ENCODE results near the gene MX2.

Gene MX2

DNA sequence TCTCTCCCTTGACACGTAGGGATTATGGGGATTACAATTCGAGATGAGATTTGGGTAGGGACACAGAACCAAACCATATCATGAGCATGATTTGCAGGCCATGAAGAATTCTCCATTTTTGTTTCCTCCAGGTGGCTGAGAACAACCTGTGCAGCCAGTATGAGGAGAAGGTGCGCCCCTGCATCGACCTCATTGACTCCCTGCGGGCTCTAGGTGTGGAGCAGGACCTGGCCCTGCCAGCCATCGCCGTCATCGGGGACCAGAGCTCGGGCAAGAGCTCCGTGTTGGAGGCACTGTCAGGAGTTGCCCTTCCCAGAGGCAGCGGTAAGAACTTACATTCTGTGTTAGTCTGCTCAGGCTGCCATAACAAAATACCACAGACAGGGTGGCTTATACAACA is 73.9 kb downstream of the MX2 start:
- TF ChIP-seq CTCF (conservative IDR thresholded peaks at IDR 0.05; ENCODE audit: low read depth, low read length): no peak
- H3K4me3 ChIP-seq (ENCODE audit: low read length): no peak overlapping the region
- DNase-seq (ENCODE audit: low read depth): no peak

DNA sequence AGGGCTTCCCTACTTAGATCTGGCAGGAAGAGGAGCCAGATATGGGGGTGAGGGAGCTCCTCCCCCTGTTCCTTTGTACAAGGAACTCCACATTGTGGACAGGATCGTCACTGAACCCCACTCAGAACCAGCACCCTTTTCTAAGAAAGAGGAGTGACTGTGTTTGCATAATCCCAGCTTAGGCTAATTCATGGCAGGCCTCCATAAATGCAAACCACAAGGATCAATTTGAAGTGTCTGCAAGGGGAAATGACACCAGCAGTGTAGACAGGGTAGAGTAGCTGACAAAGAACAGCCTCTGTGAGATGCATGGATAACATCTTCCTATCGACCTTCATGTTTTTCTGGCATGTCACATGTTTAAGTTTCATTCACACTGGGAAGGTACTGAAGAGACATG is 75.9 kb downstream of the MX2 start:
- no peak overlapping the region for H3K4me3 ChIP-seq (ENCODE audit: low read length)
- DNase-seq (ENCODE audit: low read depth): no peak
- no peak for TF ChIP-seq CTCF (conservative IDR thresholded peaks at IDR 0.05; ENCODE audit: low read depth, low read length)

DNA sequence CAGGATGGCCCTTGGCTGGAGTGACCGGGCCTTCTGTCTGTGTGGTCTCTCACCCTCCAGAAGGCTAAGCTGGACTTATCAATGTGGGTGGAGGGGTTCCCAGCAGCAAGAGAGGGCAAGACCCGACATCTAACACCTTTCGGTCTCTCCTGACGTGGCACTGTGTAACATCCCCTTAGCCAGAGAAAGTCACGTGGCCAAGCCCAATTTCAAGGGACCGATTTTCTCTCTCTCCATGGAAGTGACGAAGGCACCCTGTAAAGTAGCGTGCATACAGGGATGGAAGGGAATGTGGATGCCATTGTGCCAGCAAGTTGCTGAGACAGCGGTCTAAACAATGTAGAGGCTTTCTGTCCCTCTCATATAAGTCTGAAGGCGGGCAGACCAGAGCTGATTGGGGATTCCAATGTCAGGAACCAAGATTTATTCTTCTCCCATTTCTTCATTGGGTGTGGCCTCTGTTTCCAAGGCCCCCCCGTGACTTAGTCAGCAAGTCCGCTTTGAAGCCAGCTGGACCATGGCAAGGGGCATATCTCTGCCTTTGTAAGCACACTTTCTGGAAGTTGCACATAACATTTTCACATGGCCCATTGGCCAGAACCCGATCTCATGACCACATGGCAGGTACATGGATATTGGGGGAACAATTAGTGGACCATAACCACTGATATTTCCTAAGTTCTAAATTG is 76.7 kb downstream of the MX2 start:
- no peak for TF ChIP-seq CTCF (conservative IDR thresholded peaks at IDR 0.05; ENCODE audit: low read depth, low read length)
- no peak for DNase-seq (ENCODE audit: low read depth)
- H3K4me3 ChIP-seq (ENCODE audit: low read length): no peak overlapping the region

GRCh38 chr21:41439248-41439647 is 77.4 kb downstream of the MX2 start:
- DNase-seq (ENCODE audit: low read depth): no peak
- no peak for TF ChIP-seq CTCF (conservative IDR thresholded peaks at IDR 0.05; ENCODE audit: low read depth, low read length)
- no peak overlapping the region for H3K4me3 ChIP-seq (ENCODE audit: low read length)

DNA sequence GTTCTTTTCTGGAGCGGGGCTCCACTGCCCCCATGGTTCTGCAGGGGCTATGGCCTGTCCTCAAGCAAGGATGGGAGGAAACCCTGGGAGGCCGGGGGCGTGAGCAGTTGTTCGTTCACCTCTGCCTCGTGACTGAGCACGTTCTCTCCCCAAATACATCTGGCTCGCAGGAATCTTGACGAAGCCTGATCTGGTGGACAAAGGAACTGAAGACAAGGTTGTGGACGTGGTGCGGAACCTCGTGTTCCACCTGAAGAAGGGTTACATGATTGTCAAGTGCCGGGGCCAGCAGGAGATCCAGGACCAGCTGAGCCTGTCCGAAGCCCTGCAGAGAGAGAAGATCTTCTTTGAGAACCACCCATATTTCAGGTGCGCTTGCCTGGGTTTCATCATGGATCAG is 79.7 kb downstream of the MX2 start:
- no peak for DNase-seq (ENCODE audit: low read depth)
- no peak overlapping the region for H3K4me3 ChIP-seq (ENCODE audit: low read length)
- TF ChIP-seq CTCF (conservative IDR thresholded peaks at IDR 0.05; ENCODE audit: low read depth, low read length): no peak

GRCh38 chr21:41442481-41443186 is 80.8 kb downstream of the MX2 start:
- H3K4me3 ChIP-seq (ENCODE audit: low read length): no peak overlapping the region
- no peak for TF ChIP-seq CTCF (conservative IDR thresholded peaks at IDR 0.05; ENCODE audit: low read depth, low read length)
- DNase-seq (ENCODE audit: low read depth): no peak

DNA sequence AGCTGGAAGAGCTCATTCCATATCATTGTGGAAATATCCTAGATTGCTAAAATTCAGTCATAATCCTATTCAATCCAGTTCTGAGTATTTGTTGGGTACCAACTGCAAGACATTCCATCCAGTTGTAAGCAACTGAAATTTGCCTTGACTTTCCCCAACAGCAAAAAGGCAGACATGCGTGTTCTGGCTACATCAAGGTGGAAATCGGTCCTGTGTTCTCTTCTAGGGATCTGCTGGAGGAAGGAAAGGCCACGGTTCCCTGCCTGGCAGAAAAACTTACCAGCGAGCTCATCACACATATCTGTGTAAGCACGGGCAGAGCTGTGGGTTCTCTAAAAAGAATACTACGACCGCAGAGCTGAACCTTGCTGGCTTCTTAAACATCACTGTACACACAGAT is 81.7 kb downstream of the MX2 start:
- no peak for TF ChIP-seq CTCF (conservative IDR thresholded peaks at IDR 0.05; ENCODE audit: low read depth, low read length)
- H3K4me3 ChIP-seq (ENCODE audit: low read length): no peak overlapping the region
- no peak for DNase-seq (ENCODE audit: low read depth)

All from retinal pigment epithelial cell (primary cell).